DOHH2 (cell line): Measurements from ENCODE around the gene SPSB1.
A peak's percentile ranks its signal among the peaks of the same experiment; 100 is the strongest.

Source experiments
- H3F3A ChIP-seq: fragments of 200-600 bp; sonication (generic), shearing (Covaris generic); 2 replicates; pipeline ENCODE4 v1.6.0; 2016; ENCODE audit warnings: antibody characterized with exemption, mild to moderate bottlenecking; ENCODE audit not compliant: control insufficient read depth, insufficient read depth
- H3K27ac ChIP-seq: fragments of 200-600 bp; sonication (generic); 2 replicates; pipeline ENCODE4 v1.5.1; 2014; ENCODE audit warnings: low read depth, mild to moderate bottlenecking, low read length, moderate library complexity
- H3K27me3 ChIP-seq: fragments of 200-600 bp; sonication (generic); 2 replicates; pipeline ENCODE4 v1.6.1; 2014; ENCODE audit warnings: mild to moderate bottlenecking, low read length, mixed read lengths; ENCODE audit not compliant: control insufficient read depth
- H3K36me3 ChIP-seq: fragments of 200-600 bp; sonication (generic); 2 replicates; pipeline ENCODE4 v1.6.1; 2014; ENCODE audit warnings: mild to moderate bottlenecking, low read length, moderate library complexity, mixed read lengths; ENCODE audit not compliant: control insufficient read depth
- H3K4me1 ChIP-seq: fragments of 200-600 bp; sonication (generic); 2 replicates; pipeline ENCODE4 v1.6.1; 2014; ENCODE audit warnings: mild to moderate bottlenecking, low read length, mixed read lengths; ENCODE audit not compliant: control insufficient read depth
- H3K4me2 ChIP-seq: fragments of 200-600 bp; sonication (generic); 2 replicates; pipeline ENCODE4 v1.6.0; 2014; ENCODE audit warnings: mild to moderate bottlenecking, low read length, moderate library complexity
- H3K4me3 ChIP-seq: fragments of 200-600 bp; sonication (generic); 2 replicates; pipeline ENCODE4 v1.5.1; 2014; ENCODE audit warnings: mild to moderate bottlenecking, low read length, mixed read lengths
- H3K79me2 ChIP-seq: fragments of 200-600 bp; sonication (generic); 2 replicates; pipeline ENCODE4 v1.6.1; 2014; ENCODE audit warnings: mild to moderate bottlenecking, low read length, mixed read lengths; ENCODE audit not compliant: control insufficient read depth
- H3K9me2 ChIP-seq: fragments of 200-600 bp; sonication (generic); replicated peaks from 2 replicates; pipeline ENCODE4 v1.6.1; 2014; ENCODE audit warnings: mild to moderate bottlenecking, low read length, mixed read lengths; ENCODE audit not compliant: control insufficient read depth
- H3K9me3 ChIP-seq: fragments of 200-600 bp; sonication (generic); 2 replicates; pipeline ENCODE4 v1.6.1; 2014; ENCODE audit warnings: antibody characterized with exemption, low read length, mixed read lengths; ENCODE audit not compliant: control insufficient read depth, insufficient read depth
- H4K20me1 ChIP-seq: fragments of 200-600 bp; sonication (generic); 2 replicates; pipeline ENCODE4 v1.6.0; 2014; ENCODE audit warnings: low read depth, mild to moderate bottlenecking, antibody characterized with exemption, low read length, moderate library complexity; ENCODE audit not compliant: control insufficient read depth, insufficient read depth
- EZH2phosphoT487 ChIP-seq: fragments of 200-600 bp; sonication (generic); IDR thresholded peaks from 2 replicates; pipeline ENCODE4 v1.6.1; 2017; ENCODE audit warnings: borderline replicate concordance, mild to moderate bottlenecking, antibody characterized with exemption, low read length, moderate library complexity, mixed read lengths
- TF ChIP-seq, protein P1 (sequence below): fragments of 200-600 bp; sonication (generic); IDR thresholded peaks from one replicate; pipeline ENCODE4 v1.5.1; 2014; ENCODE audit warnings: antibody characterized with exemption, mild to moderate bottlenecking, low read depth, low read length; ENCODE audit not compliant: poor library complexity, severe bottlenecking

The SPSB1 gene

DNA sequence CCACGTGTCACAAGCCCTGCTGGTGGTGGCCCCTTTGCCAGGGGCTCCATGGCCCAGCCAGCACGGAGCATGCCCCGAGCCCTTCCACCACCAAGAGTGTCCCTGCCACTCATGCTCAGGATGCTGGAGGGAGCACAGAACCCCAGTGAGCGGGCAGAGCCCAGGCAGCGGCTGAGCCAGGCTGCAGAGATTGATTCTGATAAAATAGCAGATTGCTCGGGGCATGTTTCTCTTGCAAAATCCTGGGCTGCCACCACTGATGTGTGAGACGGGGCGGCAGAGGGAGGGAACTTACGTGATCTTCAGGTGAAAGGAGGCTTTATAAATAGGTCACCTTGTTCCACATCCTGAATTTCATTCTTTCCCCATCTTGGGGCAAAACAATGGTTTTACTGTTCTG lies 53.2 kb downstream of the SPSB1 start:
- H3K27me3 ChIP-seq: no peaks in the 10 kb centered on the region
- no peak overlapping the region for H3K4me2 ChIP-seq
- H3K4me1 ChIP-seq: peaks cover 27% of the 10 kb centered on the region
- H3K36me3 ChIP-seq: no peaks in the 10 kb centered on the region
- no peak overlapping the region for H3K27ac ChIP-seq
- no peaks in the 10 kb centered on the region for H3K9me3 ChIP-seq
- H3K79me2 ChIP-seq: 0 out of 2 replicates have a peak, but pooled peaks cover 10% of the 10 kb centered on the region
- H3K9me2 ChIP-seq: no peaks in the 10 kb centered on the region
- TF ChIP-seq EZH2phosphoT487: no peak
- TF ChIP-seq, protein P1, sequence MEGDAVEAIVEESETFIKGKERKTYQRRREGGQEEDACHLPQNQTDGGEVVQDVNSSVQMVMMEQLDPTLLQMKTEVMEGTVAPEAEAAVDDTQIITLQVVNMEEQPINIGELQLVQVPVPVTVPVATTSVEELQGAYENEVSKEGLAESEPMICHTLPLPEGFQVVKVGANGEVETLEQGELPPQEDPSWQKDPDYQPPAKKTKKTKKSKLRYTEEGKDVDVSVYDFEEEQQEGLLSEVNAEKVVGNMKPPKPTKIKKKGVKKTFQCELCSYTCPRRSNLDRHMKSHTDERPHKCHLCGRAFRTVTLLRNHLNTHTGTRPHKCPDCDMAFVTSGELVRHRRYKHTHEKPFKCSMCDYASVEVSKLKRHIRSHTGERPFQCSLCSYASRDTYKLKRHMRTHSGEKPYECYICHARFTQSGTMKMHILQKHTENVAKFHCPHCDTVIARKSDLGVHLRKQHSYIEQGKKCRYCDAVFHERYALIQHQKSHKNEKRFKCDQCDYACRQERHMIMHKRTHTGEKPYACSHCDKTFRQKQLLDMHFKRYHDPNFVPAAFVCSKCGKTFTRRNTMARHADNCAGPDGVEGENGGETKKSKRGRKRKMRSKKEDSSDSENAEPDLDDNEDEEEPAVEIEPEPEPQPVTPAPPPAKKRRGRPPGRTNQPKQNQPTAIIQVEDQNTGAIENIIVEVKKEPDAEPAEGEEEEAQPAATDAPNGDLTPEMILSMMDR: no peak
- no peak overlapping the region for H3K4me3 ChIP-seq
- H4K20me1 ChIP-seq: no peaks in the 10 kb centered on the region
- H3F3A ChIP-seq: no peaks in the 10 kb centered on the region

GRCh38 chr1:9346566-9346965 lies 53.9 kb downstream of the SPSB1 start:
- no peaks in the 10 kb centered on the region for H3K27me3 ChIP-seq
- H3K9me3 ChIP-seq: no peaks in the 10 kb centered on the region
- H3K27ac ChIP-seq: no peak overlapping the region
- peak overlapping the region; percentile 16; the same call in 1 of the 2 replicates for H3K4me2 ChIP-seq
- no peaks in the 10 kb centered on the region for H3F3A ChIP-seq
- H3K36me3 ChIP-seq: no peaks in the 10 kb centered on the region
- no peaks in the 10 kb centered on the region for H3K9me2 ChIP-seq
- no peak overlapping the region for H3K4me3 ChIP-seq
- H3K79me2 ChIP-seq: 0 out of 2 replicates have a peak, but pooled peaks cover 10% of the 10 kb centered on the region
- H4K20me1 ChIP-seq: no peaks in the 10 kb centered on the region
- TF ChIP-seq, protein P1: no peak
- no peak for TF ChIP-seq EZH2phosphoT487
- H3K4me1 ChIP-seq: peaks cover 27% of the 10 kb centered on the region

GRCh38 chr1:9347095-9347850 lies 54.6 kb downstream of the SPSB1 start:
- H3K27ac ChIP-seq: no peak overlapping the region
- no peaks in the 10 kb centered on the region for H3F3A ChIP-seq
- 0 out of 2 replicates have a peak overlapping the region, but pooled peaks have one; percentile 16 for H3K4me2 ChIP-seq
- no peak overlapping the region for H3K4me3 ChIP-seq
- TF ChIP-seq EZH2phosphoT487: no peak
- TF ChIP-seq, protein P1: no peak
- no peaks in the 10 kb centered on the region for H3K27me3 ChIP-seq
- H3K9me3 ChIP-seq: no peaks in the 10 kb centered on the region
- H3K36me3 ChIP-seq: no peaks in the 10 kb centered on the region
- no peaks in the 10 kb centered on the region for H4K20me1 ChIP-seq
- H3K9me2 ChIP-seq: no peaks in the 10 kb centered on the region
- H3K4me1 ChIP-seq: peaks cover 27% of the 10 kb centered on the region
- H3K79me2 ChIP-seq: 0 out of 2 replicates have a peak, but pooled peaks cover 10% of the 10 kb centered on the region
